ENCODE data around the gene LRP11. TPM values are rescaled to one million over a fixed set of nuclear protein-coding genes. Genes with fewer than 3 reads are reported as not detected.

The LRP11 gene
- total and polyA plus RNA-seq, 2 of the 13 experiments (the other 11 are each of a cell fraction or from before 2014, with no cell fraction given) = 32.4 to 48.9 TPM

- peak; percentile 60; the same call in 1 of the 2 replicates for TF ChIP-seq AHDC1 (CRISPR knock-in tag; IDR thresholded peaks at IDR 0.05; ENCODE audit: borderline replicate concordance)
- peak; percentile 49 for TF ChIP-seq PHF21A (CRISPR knock-in tag; IDR thresholded peaks at IDR 0.05)
- no peak for TF ChIP-seq ZNF441 (CRISPR knock-in tag; IDR thresholded peaks at IDR 0.05; ENCODE audit: borderline replicate concordance)
- TF ChIP-seq ZNF331 (CRISPR knock-in tag; IDR thresholded peaks at IDR 0.05) = 0 out of 2 replicates have a peak, but pooled peaks have one; percentile 18
- 0 out of 2 replicates have a peak, but pooled peaks have one; percentile 14 for TF ChIP-seq ATF2 (CRISPR knock-in tag; IDR thresholded peaks at IDR 0.05)
- peak; percentile 57; the same call in 1 of the 2 replicates for TF ChIP-seq CEBPB (IDR thresholded peaks at IDR 0.05; ENCODE audit: borderline replicate concordance, low read depth, low read length)
- no peak for TF ChIP-seq NCOA1 (CRISPR knock-in tag; IDR thresholded peaks at IDR 0.05)
- peak; percentile 64 for TF ChIP-seq ASH2L (IDR thresholded peaks at IDR 0.05; ENCODE audit: insufficient read length, low read depth, low read length)
- peak; percentile 48; the same call in 1 of the 2 replicates for TF ChIP-seq SIN3A (IDR thresholded peaks at IDR 0.05; ENCODE audit: borderline replicate concordance, low read depth, low read length)
- peak in 1 of 2 experiments; percentile 35; a peak in 1 of 4 replicates for TF ChIP-seq EP300 (IDR thresholded peaks at IDR 0.05; ENCODE audit: low read depth in 2 of 2, low read length in 2 of 2)
- 0 out of 2 replicates have a peak, but pooled peaks have one; percentile 21 for TF ChIP-seq EP300 (CRISPR knock-in tag; IDR thresholded peaks at IDR 0.05; ENCODE audit: borderline replicate concordance)
- no peak for TF ChIP-seq SOX13 (IDR thresholded peaks at IDR 0.05)
- peak in 1 of 2 experiments; percentile 16; a peak in 1 of 4 replicates for TF ChIP-seq SOX13 (CRISPR knock-in tag; conservative IDR thresholded peaks at IDR 0.05 in 1 of 2, IDR thresholded peaks at IDR 0.05 in 1 of 2)
- peak in 1 of 2 experiments; percentile 50; a peak in 1 of 4 replicates for TF ChIP-seq ATF4 (CRISPR knock-in tag; IDR thresholded peaks at IDR 0.05)
- no peak for TF ChIP-seq ATF7 (IDR thresholded peaks at IDR 0.05)
- no peak for TF ChIP-seq ATF7 (CRISPR knock-in tag; IDR thresholded peaks at IDR 0.05)
- TF ChIP-seq ZNF337 (CRISPR knock-in tag; IDR thresholded peaks at IDR 0.05; ENCODE audit: borderline replicate concordance, low read depth) = no peak
- TF ChIP-seq NCOA2 (CRISPR knock-in tag; IDR thresholded peaks at IDR 0.05) = 0 out of 2 replicates have a peak, but pooled peaks have one; percentile 34
- TF ChIP-seq FOXP1 (IDR thresholded peaks at IDR 0.05) = no peak
- peak; percentile 16; the same call in 1 of the 2 replicates for TF ChIP-seq FOXP1 (CRISPR knock-in tag; IDR thresholded peaks at IDR 0.05)
- TF ChIP-seq CEBPG (CRISPR knock-in tag; IDR thresholded peaks at IDR 0.05) = peak; percentile 51; the same call in 1 of the 2 replicates
- no peak for TF ChIP-seq MAFK (conservative IDR thresholded peaks at IDR 0.05 in 1 of 2, IDR thresholded peaks at IDR 0.05 in 1 of 2; ENCODE audit: low read length in 2 of 2)
- 0 out of 2 replicates have a peak, but pooled peaks have one; percentile 39 for TF ChIP-seq JUN (CRISPR knock-in tag; IDR thresholded peaks at IDR 0.05)
Measured at GRCh38 chr6:149855040-149855654, 9.0 kb downstream of the LRP11 start (continued).
